NB4 (cell line): ENCODE results near the gene PARP1.

Source experiments
- DNase-seq: peaks from one replicate; pipeline ENCODE4 v3.0.0; 2010; ENCODE audit warnings: low read depth
- H3K4me3 ChIP-seq: one replicate; pipeline ENCODE4 v1.5.1; 2011; ENCODE audit warnings: mild to moderate bottlenecking, low read depth, low read length, moderate library complexity
- CTCF ChIP-seq: IDR thresholded peaks from one replicate; pipeline ENCODE4 v1.5.1; 2012; ENCODE audit warnings: low read depth, low read length
- MAX ChIP-seq: IDR thresholded peaks from 2 replicates; pipeline ENCODE4 v1.6.1; 2011; ENCODE audit warnings: low read depth, low read length
- MYC ChIP-seq: IDR thresholded peaks from 2 replicates; pipeline ENCODE4 v1.6.1; 2011; ENCODE audit warnings: low read depth, low read length
- POLR2A ChIP-seq: IDR thresholded peaks from 2 replicates; pipeline ENCODE4 v1.6.1; 2011; ENCODE audit warnings: mild to moderate bottlenecking; ENCODE audit not compliant: insufficient read length; ENCODE audit errors: extremely low read depth

Gene PARP1

GRCh38 chr1:226360106-226360746 is 47.7 kb downstream of the PARP1 start:
- TF ChIP-seq CTCF (no peak), POLR2A (no peak)
- DNase-seq: no peak
- no peak overlapping the region for H3K4me3 ChIP-seq

- DNase-seq: no peak
- TF ChIP-seq MYC: no peak
- TF ChIP-seq POLR2A: no peak
- no peak for TF ChIP-seq MAX
- no peak for TF ChIP-seq CTCF
- no peak overlapping the region for H3K4me3 ChIP-seq
These were observed 50.5 kb downstream of the PARP1 start for GRCh38 chr1:226357416-226357815.

- H3K4me3 ChIP-seq: no peak overlapping the region
- no peak for TF ChIP-seq POLR2A
- no peak for TF ChIP-seq MAX
- no peak for TF ChIP-seq MYC
- TF ChIP-seq CTCF: no peak
- no peak for DNase-seq
These were observed 52.0 kb downstream of the PARP1 start for GRCh38 chr1:226355669-226356551.

GRCh38 chr1:226355016-226355415 is 52.9 kb downstream of the PARP1 start:
- no peak overlapping the region for H3K4me3 ChIP-seq
- no peak for DNase-seq
- TF ChIP-seq MYC (no peak), CTCF (no peak), POLR2A (no peak), MAX (no peak)

- DNase-seq: no peak
- no peak for TF ChIP-seq CTCF
- no peak for TF ChIP-seq POLR2A
- no peak for TF ChIP-seq MAX
- TF ChIP-seq MYC: no peak
- no peak overlapping the region for H3K4me3 ChIP-seq
These were observed 54.0 kb downstream of the PARP1 start for GRCh38 chr1:226353698-226354525.
